Measurements from ENCODE around the gene C12orf43. TPM values are rescaled to one million over a fixed set of nuclear protein-coding genes. Genes with fewer than 3 reads are reported as not detected.

Gene C12orf43
- total RNA-seq, 2 donors from 2014 or later, result 8.8 to 12.1 TPM

GRCh38 chr12:121060149-121061001 lies 44.1 kb upstream of the C12orf43 start:
- TF ChIP-seq CTCF (IDR thresholded peaks at IDR 0.05), result peak in 1 of 2 donors; percentile 57
- Histone ChIP-seq H3K27ac (peak overlapping the region in 1 of 2 donors; percentile 40), H3K9me3 (no peaks in the 10 kb centered on the region), H3K4me1 (peaks cover 0 to 10% of the 10 kb centered on the region in 2 donors), H3K36me3 (no peaks in the 10 kb centered on the region), H3K27me3 (no peaks in the 10 kb centered on the region), H3K4me3 (peak overlapping the region in 1 of 2 donors; percentile 33)
- DNase-seq (ENCODE audit: low spot score), result peak; percentile 55

- no peak for TF ChIP-seq CTCF (IDR thresholded peaks at IDR 0.05)
- Histone ChIP-seq H3K36me3 (no peaks in the 10 kb centered on the region), H3K4me1 (peaks cover 0 to 10% of the 10 kb centered on the region in 2 donors), H3K9me3 (no peaks in the 10 kb centered on the region), H3K27ac (no peak overlapping the region), H3K27me3 (no peaks in the 10 kb centered on the region), H3K4me3 (no peak overlapping the region)
- peak; percentile 50 for DNase-seq (ENCODE audit: low spot score)
Measured at GRCh38 chr12:121059031-121059898, 43.0 kb upstream of the C12orf43 start.

- no peaks in the 10 kb centered on the region for H3K27me3 ChIP-seq
- no peak overlapping the region for H3K27ac ChIP-seq
- no peak overlapping the region for H3K4me3 ChIP-seq
- H3K4me1 ChIP-seq, result peaks cover 0 to 10% of the 10 kb centered on the region in 2 donors
- DNase-seq (ENCODE audit: low spot score), result peak; percentile 11
- no peaks in the 10 kb centered on the region for H3K36me3 ChIP-seq
- no peak for TF ChIP-seq CTCF (IDR thresholded peaks at IDR 0.05)
- no peaks in the 10 kb centered on the region for H3K9me3 ChIP-seq
Measured at GRCh38 chr12:121057794-121058193, 41.5 kb upstream of the C12orf43 start.

- H3K9me3 ChIP-seq, result no peaks in the 10 kb centered on the region
- H3K36me3 ChIP-seq, result no peaks in the 10 kb centered on the region
Measured at GRCh38 chr12:121053706-121054105, 37.4 kb upstream of the C12orf43 start.

GRCh38 chr12:121050725-121051124 lies 34.4 kb upstream of the C12orf43 start:
- no peak for TF ChIP-seq CTCF (IDR thresholded peaks at IDR 0.05)
- no peaks in the 10 kb centered on the region for H3K27me3 ChIP-seq
- H3K27ac ChIP-seq, result no peak overlapping the region
- no peak for DNase-seq (ENCODE audit: low spot score)
- H3K36me3 ChIP-seq, result no peaks in the 10 kb centered on the region
- no peaks in the 10 kb centered on the region for H3K4me1 ChIP-seq
- no peaks in the 10 kb centered on the region for H3K9me3 ChIP-seq
- H3K4me3 ChIP-seq, result no peak overlapping the region

More at GRCh38 chr12:121053706-121054105, 37.4 kb upstream of the C12orf43 start:
- Histone ChIP-seq H3K27ac (no peak overlapping the region), H3K4me3 (no peak overlapping the region), H3K27me3 (no peaks in the 10 kb centered on the region), H3K4me1 (no peaks in the 10 kb centered on the region)
- no peak for TF ChIP-seq CTCF (IDR thresholded peaks at IDR 0.05)
- no peak for DNase-seq (ENCODE audit: low spot score)

Data from right atrium auricular region (tissue), 2 donors.